HL-60 (cell line): ENCODE measurements around the gene TANGO2.

ENCODE experiments used
- DNase-seq, 2 experiments: peaks; one replicate each; pipeline ENCODE4 v3.0.0-alpha.2; 2010 to 2020; ENCODE audit warnings: low read depth in 1 of 2, low spot score in 1 of 2
- H3K27ac ChIP-seq: fragments of 250-450 bp; sonication (Bioruptor Pico); replicated peaks from 2 replicates; pipeline ENCODE4 v1.5.1; 2020; ENCODE audit warnings: mild to moderate bottlenecking, moderate library complexity
- H3K27me3 ChIP-seq: fragments of 250-450 bp; sonication (Bioruptor Pico); 2 replicates; pipeline ENCODE4 v1.5.1; 2021; ENCODE audit warnings: mild to moderate bottlenecking, moderate library complexity; ENCODE audit not compliant: insufficient read depth, poor library complexity, severe bottlenecking
- H3K4me3 ChIP-seq: replicated peaks from 2 replicates; pipeline ENCODE4 v1.5.1; 2011; ENCODE audit warnings: mild to moderate bottlenecking, control low read depth, low read length; ENCODE audit not compliant: insufficient read depth
- GABPA ChIP-seq: IDR thresholded peaks from 2 replicates; pipeline ENCODE4 v1.6.1; 2012; ENCODE audit warnings: low read depth
- POLR2AphosphoS5 ChIP-seq: IDR thresholded peaks from 2 replicates; pipeline ENCODE4 v1.6.1; 2012; ENCODE audit warnings: low read depth
- SPI1 ChIP-seq: IDR thresholded peaks from 2 replicates; pipeline ENCODE4 v1.6.1; 2012; ENCODE audit warnings: low read depth, mild to moderate bottlenecking, borderline replicate concordance
- TF ChIP-seq, protein P1 (sequence below): IDR thresholded peaks from one replicate; pipeline ENCODE4 v1.5.1; 2011; ENCODE audit warnings: low read length, control low read depth, inconsistent platforms; ENCODE audit not compliant: insufficient read depth
- TF ChIP-seq, protein P2 (sequence below): IDR thresholded peaks from 2 replicates; pipeline ENCODE4 v1.6.1; 2012; ENCODE audit warnings: low read depth; ENCODE audit not compliant: insufficient replicate concordance

Gene TANGO2

DNA sequence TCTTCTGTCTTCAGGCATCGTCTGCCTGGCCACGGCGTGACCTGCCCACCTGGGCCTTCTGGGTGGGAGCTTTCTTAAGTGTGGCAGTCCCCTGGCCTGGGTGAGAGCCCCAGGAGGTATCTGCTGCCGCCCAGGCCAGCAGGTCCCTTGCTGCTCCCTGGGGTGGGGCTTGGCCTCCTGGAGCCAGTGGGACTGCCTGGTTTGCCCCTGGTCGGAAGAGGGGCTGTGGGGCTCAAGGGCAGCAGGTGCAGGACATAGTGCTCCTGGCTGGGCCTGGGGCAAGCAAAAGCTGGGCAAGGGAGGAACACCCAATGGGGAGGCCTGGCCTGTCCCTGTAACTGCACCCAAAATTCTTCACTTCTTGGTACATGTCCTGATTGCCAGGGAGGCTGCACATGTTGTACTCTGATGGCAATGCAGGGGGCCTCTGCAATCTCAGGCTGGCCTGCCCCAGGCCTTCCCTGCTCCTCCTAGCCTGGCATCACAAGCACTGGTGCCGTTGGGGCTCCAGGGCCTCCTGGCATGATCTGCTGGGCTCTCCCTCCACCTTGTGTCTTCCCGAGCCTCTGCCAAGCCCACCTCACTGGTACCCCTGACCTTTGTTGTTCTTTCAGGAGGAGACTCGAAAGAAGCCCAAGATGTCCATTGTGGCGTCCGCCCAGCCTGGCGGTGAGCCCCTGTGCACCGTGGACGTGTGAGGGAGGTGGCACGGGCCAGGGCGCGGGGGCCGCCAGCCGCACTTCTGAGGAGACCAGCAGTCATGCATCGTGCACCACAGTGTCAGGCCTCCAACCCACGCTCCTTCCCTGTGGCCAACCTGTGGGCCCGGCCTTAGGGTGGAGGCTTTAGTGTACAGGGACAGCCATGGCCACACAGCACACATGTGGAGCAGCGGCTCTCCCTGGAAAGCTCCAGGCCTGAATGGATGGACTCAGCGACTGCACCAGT is 88.8 kb downstream of the TANGO2 start:
- H3K27me3 ChIP-seq: no peaks in the 10 kb centered on the region
- TF ChIP-seq POLR2AphosphoS5: peak; percentile 80
- TF ChIP-seq GABPA: no peak
- no peak for TF ChIP-seq SPI1
- no peak for DNase-seq
- H3K4me3 ChIP-seq: no peak overlapping the region
- H3K27ac ChIP-seq: no peak overlapping the region

DNA sequence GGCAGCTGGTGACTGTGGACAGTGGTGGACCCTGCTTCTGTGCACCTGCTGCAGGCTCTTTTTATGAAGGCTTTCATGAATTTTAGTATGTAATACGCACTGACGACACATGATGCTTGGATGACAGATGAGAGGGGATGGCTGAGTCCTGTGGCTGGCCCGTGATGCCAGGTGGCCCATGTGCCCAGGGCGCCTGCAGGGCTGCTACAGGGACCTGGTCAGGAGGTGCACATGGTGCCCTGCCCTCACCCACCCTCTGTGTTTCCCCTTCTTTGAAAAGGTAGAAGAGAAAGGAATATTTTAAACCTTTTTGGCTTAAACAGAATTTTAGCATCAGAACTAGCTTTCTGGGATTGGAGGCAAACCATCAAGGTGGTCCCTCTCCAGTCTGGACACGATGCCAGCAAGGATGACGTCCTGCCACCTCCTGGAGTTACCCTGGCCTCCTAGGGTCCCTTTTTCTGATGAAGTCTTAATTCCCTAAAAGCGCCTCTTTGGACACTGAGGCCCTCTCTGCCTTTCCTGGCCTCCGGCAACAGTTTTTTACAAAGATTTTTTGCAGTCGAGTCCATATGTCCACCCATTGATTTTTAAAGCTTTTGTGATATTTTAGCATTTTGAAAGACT is 89.6 kb downstream of the TANGO2 start:
- no peak overlapping the region for H3K27ac ChIP-seq
- TF ChIP-seq POLR2AphosphoS5: peak; percentile 5; the same call in 1 of the 2 replicates
- TF ChIP-seq, protein P1, sequence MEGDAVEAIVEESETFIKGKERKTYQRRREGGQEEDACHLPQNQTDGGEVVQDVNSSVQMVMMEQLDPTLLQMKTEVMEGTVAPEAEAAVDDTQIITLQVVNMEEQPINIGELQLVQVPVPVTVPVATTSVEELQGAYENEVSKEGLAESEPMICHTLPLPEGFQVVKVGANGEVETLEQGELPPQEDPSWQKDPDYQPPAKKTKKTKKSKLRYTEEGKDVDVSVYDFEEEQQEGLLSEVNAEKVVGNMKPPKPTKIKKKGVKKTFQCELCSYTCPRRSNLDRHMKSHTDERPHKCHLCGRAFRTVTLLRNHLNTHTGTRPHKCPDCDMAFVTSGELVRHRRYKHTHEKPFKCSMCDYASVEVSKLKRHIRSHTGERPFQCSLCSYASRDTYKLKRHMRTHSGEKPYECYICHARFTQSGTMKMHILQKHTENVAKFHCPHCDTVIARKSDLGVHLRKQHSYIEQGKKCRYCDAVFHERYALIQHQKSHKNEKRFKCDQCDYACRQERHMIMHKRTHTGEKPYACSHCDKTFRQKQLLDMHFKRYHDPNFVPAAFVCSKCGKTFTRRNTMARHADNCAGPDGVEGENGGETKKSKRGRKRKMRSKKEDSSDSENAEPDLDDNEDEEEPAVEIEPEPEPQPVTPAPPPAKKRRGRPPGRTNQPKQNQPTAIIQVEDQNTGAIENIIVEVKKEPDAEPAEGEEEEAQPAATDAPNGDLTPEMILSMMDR: no peak
- no peak for DNase-seq
- no peak overlapping the region for H3K4me3 ChIP-seq
- no peaks in the 10 kb centered on the region for H3K27me3 ChIP-seq

DNA sequence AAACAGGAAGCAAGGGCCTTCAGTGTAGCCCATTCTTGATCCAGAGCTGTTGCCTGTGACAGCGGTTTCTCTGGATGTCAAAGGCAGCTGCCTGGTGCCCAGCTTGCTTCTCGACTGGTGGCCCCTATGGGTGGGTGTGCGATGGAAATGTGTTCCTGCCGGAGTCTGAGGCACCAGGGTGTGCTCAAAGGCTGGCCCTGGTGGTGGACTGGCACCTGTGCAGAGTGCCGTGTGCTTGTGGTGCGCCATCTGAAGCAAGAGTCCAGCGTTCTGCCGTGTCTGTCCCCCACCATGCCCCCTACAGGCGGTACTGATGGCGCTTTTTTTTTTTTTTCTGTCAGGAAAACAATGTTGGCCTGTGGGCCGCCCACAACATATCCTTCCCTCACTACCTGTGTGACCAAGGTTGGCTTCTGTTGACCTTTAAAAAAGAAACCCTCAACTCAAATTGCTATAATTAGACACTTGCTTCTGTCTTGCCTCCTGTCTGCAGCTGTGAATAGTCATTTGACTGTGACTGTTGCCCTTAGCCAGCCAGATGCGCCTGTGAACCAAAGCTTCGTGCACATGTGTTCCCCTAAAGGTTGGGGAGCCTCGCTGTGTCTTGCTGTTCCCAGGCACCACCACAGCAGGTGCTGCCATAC is 90.3 kb downstream of the TANGO2 start:
- Histone ChIP-seq H3K4me3 (no peak overlapping the region), H3K27ac (no peak overlapping the region; the same call in 1 of the 2 replicates), H3K27me3 (no peaks in the 10 kb centered on the region)
- DNase-seq: peak; percentile 45 to 52
- TF ChIP-seq, protein P1: peak; percentile 17
- TF ChIP-seq, protein P2, sequence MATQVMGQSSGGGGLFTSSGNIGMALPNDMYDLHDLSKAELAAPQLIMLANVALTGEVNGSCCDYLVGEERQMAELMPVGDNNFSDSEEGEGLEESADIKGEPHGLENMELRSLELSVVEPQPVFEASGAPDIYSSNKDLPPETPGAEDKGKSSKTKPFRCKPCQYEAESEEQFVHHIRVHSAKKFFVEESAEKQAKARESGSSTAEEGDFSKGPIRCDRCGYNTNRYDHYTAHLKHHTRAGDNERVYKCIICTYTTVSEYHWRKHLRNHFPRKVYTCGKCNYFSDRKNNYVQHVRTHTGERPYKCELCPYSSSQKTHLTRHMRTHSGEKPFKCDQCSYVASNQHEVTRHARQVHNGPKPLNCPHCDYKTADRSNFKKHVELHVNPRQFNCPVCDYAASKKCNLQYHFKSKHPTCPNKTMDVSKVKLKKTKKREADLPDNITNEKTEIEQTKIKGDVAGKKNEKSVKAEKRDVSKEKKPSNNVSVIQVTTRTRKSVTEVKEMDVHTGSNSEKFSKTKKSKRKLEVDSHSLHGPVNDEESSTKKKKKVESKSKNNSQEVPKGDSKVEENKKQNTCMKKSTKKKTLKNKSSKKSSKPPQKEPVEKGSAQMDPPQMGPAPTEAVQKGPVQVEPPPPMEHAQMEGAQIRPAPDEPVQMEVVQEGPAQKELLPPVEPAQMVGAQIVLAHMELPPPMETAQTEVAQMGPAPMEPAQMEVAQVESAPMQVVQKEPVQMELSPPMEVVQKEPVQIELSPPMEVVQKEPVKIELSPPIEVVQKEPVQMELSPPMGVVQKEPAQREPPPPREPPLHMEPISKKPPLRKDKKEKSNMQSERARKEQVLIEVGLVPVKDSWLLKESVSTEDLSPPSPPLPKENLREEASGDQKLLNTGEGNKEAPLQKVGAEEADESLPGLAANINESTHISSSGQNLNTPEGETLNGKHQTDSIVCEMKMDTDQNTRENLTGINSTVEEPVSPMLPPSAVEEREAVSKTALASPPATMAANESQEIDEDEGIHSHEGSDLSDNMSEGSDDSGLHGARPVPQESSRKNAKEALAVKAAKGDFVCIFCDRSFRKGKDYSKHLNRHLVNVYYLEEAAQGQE: no peak
- TF ChIP-seq POLR2AphosphoS5 (peak; percentile 90), SPI1 (no peak), GABPA (no peak)

DNA sequence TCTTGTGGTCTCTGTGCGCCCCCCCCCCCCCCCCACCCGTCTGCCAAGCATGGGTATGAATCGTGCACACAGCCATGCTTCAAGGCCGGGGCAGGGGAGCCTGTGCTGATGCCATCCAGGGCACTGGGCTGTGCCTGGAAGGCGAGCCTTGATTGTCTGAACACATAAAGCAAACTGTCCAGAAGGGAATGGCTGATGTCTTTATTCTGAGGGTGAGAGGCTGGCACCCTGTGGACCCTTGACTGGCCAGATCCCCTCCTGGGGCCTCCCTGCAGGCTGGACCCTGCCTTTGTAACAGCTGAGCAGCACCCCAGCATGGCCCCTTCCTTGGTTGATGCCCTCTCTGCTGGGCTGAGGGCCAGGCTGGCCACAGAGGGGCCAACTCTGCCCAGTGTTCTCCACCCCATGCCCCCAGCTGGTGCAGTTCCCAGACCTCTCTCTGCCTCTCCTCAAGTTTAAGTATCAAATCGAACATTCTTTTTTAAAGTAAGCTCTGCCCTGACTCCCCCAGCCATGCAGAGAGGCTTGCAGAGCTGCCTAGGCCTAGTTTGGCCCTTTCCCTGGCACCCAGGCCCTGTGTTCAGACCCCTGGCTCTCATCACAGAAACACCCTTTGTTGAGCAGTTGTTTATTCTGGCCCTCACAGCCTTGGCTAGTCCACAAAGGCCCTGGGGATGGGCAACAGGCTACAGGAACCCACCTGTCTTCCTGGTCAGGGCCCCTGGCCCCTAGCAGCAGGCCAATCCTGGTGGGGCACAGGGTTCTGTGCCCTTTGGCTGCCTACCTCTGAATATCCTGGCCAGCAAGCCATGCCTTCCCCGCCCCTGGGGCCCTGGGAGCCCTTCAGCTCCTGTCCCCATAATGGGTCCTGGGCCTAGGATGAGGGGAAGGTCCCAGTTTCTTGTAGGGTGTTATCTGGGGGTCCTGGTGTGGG is 91.0 kb downstream of the TANGO2 start:
- TF ChIP-seq POLR2AphosphoS5 (peak; percentile 36; the same call in 1 of the 2 replicates), SPI1 (no peak)
- H3K4me3 ChIP-seq: no peak overlapping the region
- no peak for DNase-seq
- no peaks in the 10 kb centered on the region for H3K27me3 ChIP-seq
- H3K27ac ChIP-seq: 0 out of 2 replicates have a peak overlapping the region, but pooled peaks have one; percentile 3
